ENCODE results near the gene IBA57. TPM values are rescaled to one million over a fixed set of nuclear protein-coding genes. Genes with fewer than 3 reads are reported as not detected.

Gene IBA57
- 4.9 to 7.5 TPM (median 5.7 TPM) in 5 replicates for total RNA-seq (2022; extraction: Qiagen RNA extraction; ENCODE audit: low read depth)

DNA sequence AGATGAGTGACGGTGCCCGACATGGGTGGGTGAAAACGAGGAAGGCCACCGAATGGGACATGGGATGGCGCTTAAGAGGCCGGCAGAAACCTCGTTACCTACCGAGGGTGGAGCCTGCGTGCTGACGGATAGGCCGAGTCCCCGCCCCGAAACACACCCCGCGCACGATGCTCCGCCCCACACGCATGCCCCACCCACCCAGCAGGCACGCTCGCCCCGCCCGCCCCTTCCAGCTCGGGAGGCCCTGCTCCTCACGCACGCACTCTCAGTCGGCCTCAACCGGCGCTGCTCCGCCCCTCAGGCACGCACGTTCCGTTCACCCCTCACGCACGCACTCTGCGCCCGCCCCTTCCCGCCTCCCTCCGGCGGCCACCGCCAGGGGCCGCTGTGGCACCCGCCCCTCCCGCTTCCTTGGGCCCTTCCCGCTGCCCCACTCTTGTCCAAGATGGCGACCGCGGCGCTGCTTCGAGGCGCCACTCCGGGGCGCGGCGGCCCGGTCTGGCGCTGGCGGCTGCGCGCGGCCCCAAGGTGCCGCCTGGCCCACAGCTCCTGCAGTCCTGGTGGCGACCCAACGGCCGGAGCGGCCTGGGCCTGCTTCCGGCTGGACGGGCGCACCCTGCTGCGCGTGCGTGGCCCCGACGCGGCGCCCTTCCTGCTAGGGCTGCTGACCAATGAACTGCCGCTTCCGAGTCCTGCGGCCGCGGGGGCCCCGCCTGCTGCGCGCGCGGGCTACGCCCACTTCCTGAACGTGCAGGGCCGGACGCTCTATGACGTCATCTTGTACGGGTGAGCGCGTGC is at the start of gene IBA57:
Gene IBA57, plus strand, starts transcription at position 433 of the 798 bp plus-strand sequence. Its CDS starts 13 bp downstream, at position 446.

DNA sequence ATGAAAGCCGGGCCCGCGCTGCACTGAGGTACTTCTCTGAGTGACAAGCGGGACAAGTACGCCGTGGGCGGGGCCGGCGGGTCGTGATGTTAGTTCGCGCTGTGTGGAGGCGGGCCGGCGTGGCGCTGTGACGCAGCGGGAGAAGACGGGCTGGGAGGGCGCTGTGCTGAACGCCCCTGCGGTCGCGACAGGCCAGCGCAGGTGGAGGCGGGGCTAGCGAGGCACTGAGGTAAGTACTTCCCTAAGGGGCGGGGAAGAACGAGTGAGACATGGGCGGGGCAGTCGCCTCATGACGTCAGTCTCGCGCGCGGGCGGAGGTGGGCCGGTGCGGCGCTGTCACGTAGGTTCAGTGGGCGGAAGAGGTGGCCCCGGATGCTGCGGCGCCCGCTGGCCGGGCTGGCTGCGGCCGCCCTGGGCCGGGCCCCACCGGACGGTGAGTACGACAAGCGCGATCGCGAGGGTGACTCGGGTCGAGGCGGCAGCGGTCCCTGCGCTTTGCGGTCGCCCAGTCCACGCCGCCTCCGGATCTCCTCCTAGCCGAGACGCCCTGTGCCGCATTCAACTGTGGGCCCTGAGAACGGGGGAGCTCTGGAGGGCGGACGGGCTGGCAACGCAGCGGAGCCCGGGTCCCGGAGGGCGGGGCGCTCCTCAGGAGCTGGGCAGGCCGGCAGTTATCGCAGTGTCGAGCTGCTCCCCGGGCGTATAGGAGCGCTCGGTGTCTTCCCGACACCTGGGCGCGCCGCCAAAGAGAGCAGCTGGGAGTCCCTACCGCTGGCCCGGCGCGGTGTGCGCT is 25.5 kb upstream of the IBA57 start, which contains the start of gene GUK1:
Gene GUK1, plus strand, starts transcription at position 349 of the 793 bp plus-strand sequence. Its CDS starts 24 bp downstream, at position 373.

GRCh38 chr1:228149406-228150119 is 16.0 kb upstream of the IBA57 start, which contains the start of gene GJC2:
TSS of gene GJC2 (plus strand) at chr1:228149930. CDS start at chr1:228157759, 7,829 bp downstream.

GRCh38 chr1:228207851-228208821 is 42.5 kb downstream of the IBA57 start, which contains the start of gene OBSCN:
TSS of gene OBSCN (plus strand) at chr1:228208044. CDS start at chr1:228211784, 3,740 bp downstream.

Other genes starting within 250 kb of the IBA57 start
- 6.6 to 8.9 TPM (median 8.0 TPM) in 5 replicates for gene WNT9A, start 217.9 kb upstream of the IBA57 start, total RNA-seq (2022; extraction: Qiagen RNA extraction; ENCODE audit: low read depth)
- 0.02 to 0.05 TPM in 2 of 5 replicates, not detected in the others for gene WNT3A, start 158.8 kb upstream of the IBA57 start, total RNA-seq (2022; extraction: Qiagen RNA extraction; ENCODE audit: low read depth)
- 376 to 456 TPM (median 431 TPM) in 5 replicates for gene ARF1, start 83.1 kb upstream of the IBA57 start, total RNA-seq (2022; extraction: Qiagen RNA extraction; ENCODE audit: low read depth)
- 26.5 to 37.1 TPM (median 34.0 TPM) in 5 replicates for gene C1orf35, start 62.5 kb upstream of the IBA57 start, total RNA-seq (2022; extraction: Qiagen RNA extraction; ENCODE audit: low read depth)
- 67.9 to 90.5 TPM (median 82.3 TPM) in 5 replicates for gene MRPL55, start 56.5 kb upstream of the IBA57 start, total RNA-seq (2022; extraction: Qiagen RNA extraction; ENCODE audit: low read depth)
- 114 to 152 TPM (median 129 TPM) in 5 replicates for gene GUK1, start 25.5 kb upstream of the IBA57 start, total RNA-seq (2022; extraction: Qiagen RNA extraction; ENCODE audit: low read depth)
- gene GJC2, start 15.9 kb upstream of the IBA57 start, total RNA-seq (2022; extraction: Qiagen RNA extraction; ENCODE audit: low read depth), result 0.28 to 0.42 TPM (median 0.39 TPM) in 5 replicates
- 3.9 to 6.4 TPM (median 5.8 TPM) in 5 replicates for gene OBSCN, start 42.2 kb downstream of the IBA57 start, total RNA-seq (2022; extraction: Qiagen RNA extraction; ENCODE audit: low read depth)
- gene TRIM11, start 241.0 kb downstream of the IBA57 start, total RNA-seq (2022; extraction: Qiagen RNA extraction; ENCODE audit: low read depth), result 31.1 to 36.8 TPM (median 35.9 TPM) in 5 replicates